ENCODE data around the gene EID3.
"Not testable (repeated sequence)": the region's sequence is repeated elsewhere in the genome, so short reads cannot be mapped to it uniquely, and the experiment has no call there.

Gene EID3

GRCh38 chr12:104303538-104304151, at the start of gene EID3:
Gene EID3 (plus strand): TSS chr12:104303739. CDS start chr12:104303935, 196 bp downstream.
- peak within 1 kb of the TSS; percentile 59 to 78 for H3K27ac ChIP-seq
- TF ChIP-seq CTCF (IDR thresholded peaks at IDR 0.05): no peak
- peak within 1 kb of the TSS; percentile 72 for H3K4me3 ChIP-seq
- peak; percentile 89 for DNase-seq (ENCODE audit: low spot score)

GRCh38 chr12:104257913-104258472, 45.5 kb upstream of the EID3 start:
- no peak for TF ChIP-seq CTCF (IDR thresholded peaks at IDR 0.05)
- H3K4me3 ChIP-seq: no peak overlapping the region

GRCh38 chr12:104258476-104259067, 45.0 kb upstream of the EID3 start:
- H3K4me3 ChIP-seq: no peak overlapping the region
- TF ChIP-seq CTCF (IDR thresholded peaks at IDR 0.05): no peak
- H3K27ac ChIP-seq: no peak overlapping the region
- DNase-seq (ENCODE audit: low spot score): no peak

More at GRCh38 chr12:104257913-104258472, 45.5 kb upstream of the EID3 start:
- H3K27ac ChIP-seq: no peak overlapping the region
- DNase-seq (ENCODE audit: low spot score): no peak

GRCh38 chr12:104263026-104263425, 40.5 kb upstream of the EID3 start:
- DNase-seq (ENCODE audit: low spot score): no peak
- Histone ChIP-seq H3K4me3 (no peak overlapping the region), H3K27ac (no peak overlapping the region)
- TF ChIP-seq CTCF (IDR thresholded peaks at IDR 0.05): no peak

GRCh38 chr12:104263580-104264358, 39.8 kb upstream of the EID3 start:
- H3K27ac ChIP-seq: no peak overlapping the region

GRCh38 chr12:104265436-104265835, 38.1 kb upstream of the EID3 start:
- H3K4me3 ChIP-seq: not testable (repeated sequence)

More at GRCh38 chr12:104263580-104264358, 39.8 kb upstream of the EID3 start:
- no peak for TF ChIP-seq CTCF (IDR thresholded peaks at IDR 0.05)
- H3K4me3 ChIP-seq: no peak overlapping the region
- no peak for DNase-seq (ENCODE audit: low spot score)

GRCh38 chr12:104272938-104273337, 30.6 kb upstream of the EID3 start:
- no peak for DNase-seq (ENCODE audit: low spot score)
- Histone ChIP-seq H3K4me3 (no peak overlapping the region), H3K27ac (no peak overlapping the region)
- TF ChIP-seq CTCF (IDR thresholded peaks at IDR 0.05): no peak

More at GRCh38 chr12:104265436-104265835, 38.1 kb upstream of the EID3 start:
- not testable (repeated sequence) for DNase-seq (ENCODE audit: low spot score); H3K27ac ChIP-seq

All from coronary artery (tissue), 2 donors.